IPS-11a (cell line): ENCODE measurements around the gene MARF1.
"Not testable (repeated sequence)": the region's sequence is repeated elsewhere in the genome, so short reads cannot be mapped to it uniquely, and the experiment has no call there.

Experiments
- H3K4me3 ChIP-seq: one replicate; pipeline ENCODE4 v1.5.1; 2013; ENCODE audit warnings: low read depth, low read length, control low read depth

Gene MARF1

GRCh38 chr16:15621889-15622288 lies 21.1 kb downstream of the MARF1 start:
- H3K4me3 ChIP-seq = no peak overlapping the region

GRCh38 chr16:15621456-15621855 lies 21.5 kb downstream of the MARF1 start:
- no peak overlapping the region for H3K4me3 ChIP-seq

GRCh38 chr16:15620611-15621195 lies 22.3 kb downstream of the MARF1 start:
- H3K4me3 ChIP-seq = no peak overlapping the region

GRCh38 chr16:15618392-15618791 lies 24.6 kb downstream of the MARF1 start:
- H3K4me3 ChIP-seq = no peak overlapping the region

- no peak overlapping the region for H3K4me3 ChIP-seq
Measured at GRCh38 chr16:15617901-15618300, 25.1 kb downstream of the MARF1 start.

GRCh38 chr16:15616475-15617165 lies 26.3 kb downstream of the MARF1 start:
- no peak overlapping the region for H3K4me3 ChIP-seq

- H3K4me3 ChIP-seq = no peak overlapping the region
Measured at GRCh38 chr16:15616012-15616411, 26.9 kb downstream of the MARF1 start.

DNA sequence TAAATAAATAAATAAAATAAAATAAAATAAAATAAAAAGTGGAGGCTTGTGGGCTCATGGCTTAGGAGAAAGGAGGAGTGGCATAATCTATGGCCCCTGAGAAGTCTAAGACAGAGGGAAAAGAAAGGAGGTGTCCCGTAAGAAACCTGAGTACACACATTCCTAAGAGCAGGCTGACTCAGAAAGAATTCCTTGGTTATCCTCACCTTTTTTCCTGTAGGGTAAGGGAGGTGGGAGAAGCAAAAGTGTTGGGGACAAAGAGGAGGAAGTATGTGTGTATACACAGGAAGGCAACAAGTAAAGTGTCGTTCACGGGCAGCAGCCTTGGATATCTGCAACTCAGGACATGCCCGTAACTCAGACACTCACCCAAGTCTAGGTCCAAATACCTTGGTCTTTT lies 29.3 kb downstream of the MARF1 start:
- H3K4me3 ChIP-seq = no peak overlapping the region

- H3K4me3 ChIP-seq = no peak overlapping the region
Measured at GRCh38 chr16:15611610-15612009, 31.3 kb downstream of the MARF1 start.

- no peak overlapping the region for H3K4me3 ChIP-seq
Measured at GRCh38 chr16:15610369-15610871, 32.5 kb downstream of the MARF1 start.

DNA sequence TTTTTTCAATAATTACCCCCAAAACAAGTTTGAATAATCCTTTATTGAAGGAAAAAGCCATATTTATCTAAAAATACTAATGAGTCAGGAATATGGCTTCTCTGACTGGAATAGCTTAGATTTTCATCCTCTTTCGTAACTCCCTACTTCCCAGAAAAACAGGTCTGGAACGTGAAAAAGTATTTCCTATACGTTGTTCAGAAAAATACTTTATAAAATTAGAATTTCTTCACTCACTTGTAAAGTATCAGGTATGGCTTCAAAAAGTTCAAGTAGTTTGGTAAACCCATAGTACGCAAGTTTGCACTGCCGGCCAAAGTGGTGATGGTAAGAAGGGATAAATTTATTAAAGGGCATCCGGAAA lies 33.7 kb downstream of the MARF1 start:
- no peak overlapping the region for H3K4me3 ChIP-seq

- no peak overlapping the region for H3K4me3 ChIP-seq
Measured at GRCh38 chr16:15608398-15609285, 34.3 kb downstream of the MARF1 start.

GRCh38 chr16:15607700-15608396 lies 35.1 kb downstream of the MARF1 start:
- no peak overlapping the region for H3K4me3 ChIP-seq

GRCh38 chr16:15607221-15607699 lies 35.7 kb downstream of the MARF1 start:
- not testable (repeated sequence) for H3K4me3 ChIP-seq

- H3K4me3 ChIP-seq = no peak overlapping the region
Measured at GRCh38 chr16:15606518-15607220, 36.3 kb downstream of the MARF1 start.

GRCh38 chr16:15605839-15606517 lies 37.0 kb downstream of the MARF1 start:
- no peak overlapping the region for H3K4me3 ChIP-seq

DNA sequence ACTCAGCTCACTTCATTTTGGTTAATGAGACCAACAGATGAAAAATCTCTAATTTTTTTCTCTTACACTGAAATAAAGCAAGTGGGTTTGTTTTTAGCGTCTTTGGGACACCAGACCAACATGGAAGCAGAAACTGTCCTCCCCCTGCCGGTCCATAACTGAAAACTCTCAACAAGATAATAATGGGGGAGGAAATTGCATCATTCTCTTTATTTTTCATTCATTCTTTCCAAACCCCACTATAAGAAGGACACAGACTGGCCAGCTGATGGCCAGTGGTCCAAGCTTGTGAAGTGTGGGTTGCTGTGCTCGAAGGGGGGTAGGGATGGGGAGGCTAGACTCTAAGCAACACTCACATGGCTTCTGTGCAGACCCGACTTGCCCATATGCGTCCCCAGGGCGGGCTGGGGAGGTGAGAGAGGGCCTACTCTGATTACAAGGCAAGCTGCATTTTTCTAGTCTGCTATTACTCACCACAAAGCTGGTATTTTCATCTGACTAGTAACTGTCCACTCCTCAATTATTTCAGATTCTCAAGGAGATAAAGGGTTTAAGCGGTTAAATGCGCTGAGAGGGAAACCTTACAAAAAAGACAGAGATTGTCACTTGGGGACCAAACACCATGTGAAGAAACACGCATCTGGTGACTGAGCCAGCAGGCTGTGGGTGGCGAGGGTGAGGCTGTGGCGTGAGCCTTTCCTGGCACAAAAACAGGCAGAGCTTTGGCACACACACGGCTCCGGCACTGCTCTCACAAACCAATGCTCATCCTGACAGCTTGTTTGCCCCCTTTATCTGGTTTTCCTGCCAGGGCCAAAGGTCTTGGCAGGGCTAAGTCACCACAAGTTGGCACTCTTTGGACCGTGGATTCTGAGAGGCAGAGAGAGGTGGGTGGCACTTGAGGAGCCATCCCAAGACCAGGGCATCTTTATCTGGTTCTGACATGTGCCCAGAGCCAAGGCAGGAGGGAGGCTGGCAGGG lies 38.2 kb downstream of the MARF1 start:
- no peak overlapping the region for H3K4me3 ChIP-seq

GRCh38 chr16:15602285-15603044 lies 40.5 kb downstream of the MARF1 start:
- H3K4me3 ChIP-seq = no peak overlapping the region
